Esophagus (tissue), 2 donors: Measurements from ENCODE around the gene TM9SF1. TPM values are rescaled to one million over a fixed set of nuclear protein-coding genes. Genes with fewer than 3 reads are reported as not detected.
"Not testable (repeated sequence)": the region's sequence is repeated elsewhere in the genome, so short reads cannot be mapped to it uniquely, and the experiment has no call there.

Experiments
- H3K27ac ChIP-seq, 2 donors: one replicate each; pipeline ENCODE4 v1.5.1; 2013; ENCODE audit warnings: low read depth in 2 of 2, mild to moderate bottlenecking in 2 of 2, inconsistent platforms in 1 of 2, low read length in 1 of 2, moderate library complexity in 1 of 2
- H3K27me3 ChIP-seq, 2 donors: one replicate each; pipeline ENCODE4 v1.6.1; 2013; ENCODE audit warnings: low read length in 2 of 2, control low read depth in 1 of 2, mild to moderate bottlenecking in 1 of 2; ENCODE audit not compliant: insufficient read depth in 2 of 2, control insufficient read depth in 1 of 2
- H3K36me3 ChIP-seq, 2 donors: one replicate each; pipeline ENCODE4 v1.6.1; 2013; ENCODE audit warnings: low read length in 1 of 2; ENCODE audit not compliant: control insufficient read depth in 2 of 2, insufficient read depth in 2 of 2
- H3K4me1 ChIP-seq, 2 donors: one replicate each; pipeline ENCODE4 v1.6.1; 2013; ENCODE audit warnings: low read length in 1 of 2; ENCODE audit not compliant: control insufficient read depth in 2 of 2, insufficient read depth in 2 of 2
- H3K4me3 ChIP-seq, 2 donors: one replicate each; pipeline ENCODE4 v1.5.1; 2013; ENCODE audit warnings: low read length in 2 of 2, mild to moderate bottlenecking in 2 of 2, low read depth in 1 of 2, moderate library complexity in 1 of 2
- H3K9me3 ChIP-seq, 2 donors: one replicate each; pipeline ENCODE4 v1.6.1; 2013; ENCODE audit warnings: mild to moderate bottlenecking in 2 of 2, low read depth in 1 of 2, low read length in 1 of 2, moderate library complexity in 1 of 2; ENCODE audit not compliant: control insufficient read depth in 2 of 2, insufficient read depth in 1 of 2
- WGBS, 2 donors: extraction: QIAGEN DNeasy Blood & Tissue Kit; methylation state at CpG; one replicate each; pipeline ENCODE4 v1.1.7; 2013; 5-methylcytosine and 5-hydroxymethylcytosine counted together
- polyA plus RNA-seq, 2 donors: library from polyadenylated mRNA; stranded (reverse); fragments of 200-250 nt; gene quantifications; one replicate each; pipeline ENCODE4 v1.2.3, GENCODE V29; 2013
- donor health status: healthy with polysubstance abuse.
- donor health status: Bipolar disorder and iron deficiency.

Gene TM9SF1
- polyA plus RNA-seq, 2 donors = 10.0 to 25.8 TPM

GRCh38 chr14:24202538-24202937 is 7.3 kb upstream of the TM9SF1 start:
- H3K4me1 ChIP-seq, H3K27ac ChIP-seq, H3K27me3 ChIP-seq, H3K36me3 ChIP-seq, H3K4me3 ChIP-seq, H3K9me3 ChIP-seq: not testable (repeated sequence)
- 91 to 94% methylated on average over 8 of the region's 8 CpGs for WGBS, 2 donors

GRCh38 chr14:24198814-24199524 is 3.7 kb upstream of the TM9SF1 start:
- H3K4me1 ChIP-seq = peaks cover 0 to 3% of the 10 kb centered on the region in 2 donors
- H3K4me3 ChIP-seq = no peak overlapping the region
- no peaks in the 10 kb centered on the region for H3K27me3 ChIP-seq
- no peak overlapping the region for H3K27ac ChIP-seq
- H3K36me3 ChIP-seq = no peaks in the 10 kb centered on the region
- H3K9me3 ChIP-seq = no peaks in the 10 kb centered on the region
- WGBS, 2 donors = 84 to 86% methylated on average over 7 of the region's 7 CpGs

- Histone ChIP-seq H3K27ac (no peak overlapping the region), H3K36me3 (peaks cover 0 to 9% of the 10 kb centered on the region in 2 donors), H3K27me3 (no peaks in the 10 kb centered on the region), H3K4me3 (no peak overlapping the region), H3K9me3 (no peaks in the 10 kb centered on the region), H3K4me1 (peaks cover 0 to 3% of the 10 kb centered on the region in 2 donors)
- WGBS, 2 donors = 90 to 95% methylated on average over 2 of the region's 2 CpGs
Observed at GRCh38 chr14:24197056-24197450, 1.8 kb upstream of the TM9SF1 start.

- H3K4me1 ChIP-seq = peaks cover 0 to 3% of the 10 kb centered on the region in 2 donors
Observed at GRCh38 chr14:24196071-24197055, 1.1 kb upstream of the TM9SF1 start.

GRCh38 chr14:24194873-24195185 is 412 bp downstream of the TM9SF1 start:
- H3K4me1 ChIP-seq = peaks cover 0 to 3% of the 10 kb centered on the region in 2 donors
- WGBS, 2 donors = 42 to 43% methylated on average over 8 of the region's 8 CpGs
- peak overlapping the region; percentile 93 to 94 for H3K27ac ChIP-seq
- H3K4me3 ChIP-seq = peak overlapping the region; percentile 71 to 81
- no peaks in the 10 kb centered on the region for H3K27me3 ChIP-seq
- H3K36me3 ChIP-seq = peaks cover 0 to 17% of the 10 kb centered on the region in 2 donors
- no peaks in the 10 kb centered on the region for H3K9me3 ChIP-seq

More at GRCh38 chr14:24196071-24197055, 1.1 kb upstream of the TM9SF1 start:
- Histone ChIP-seq H3K9me3 (no peaks in the 10 kb centered on the region), H3K4me3 (peak overlapping the region; percentile 71 to 81), H3K27ac (peak overlapping the region; percentile 93 to 94), H3K36me3 (peaks cover 0 to 14% of the 10 kb centered on the region in 2 donors), H3K27me3 (no peaks in the 10 kb centered on the region)
- 29 to 35% methylated on average over 33 of the region's 33 CpGs for WGBS, 2 donors

- Histone ChIP-seq H3K4me1 (peaks cover 0 to 3% of the 10 kb centered on the region in 2 donors), H3K27ac (peak overlapping the region in 1 of 2 donors; percentile 94), H3K9me3 (no peaks in the 10 kb centered on the region), H3K27me3 (no peaks in the 10 kb centered on the region), H3K4me3 (peak overlapping the region; percentile 71 to 81), H3K36me3 (peaks cover 0 to 20% of the 10 kb centered on the region in 2 donors)
- WGBS, 2 donors = 80% methylated on average over 7 of the region's 7 CpGs
Observed at GRCh38 chr14:24194186-24194872, 912 bp downstream of the TM9SF1 start.

- Histone ChIP-seq H3K9me3 (no peaks in the 10 kb centered on the region), H3K27me3 (no peaks in the 10 kb centered on the region), H3K27ac (no peak overlapping the region), H3K4me3 (no peak overlapping the region), H3K36me3 (peaks cover 0 to 20% of the 10 kb centered on the region in 2 donors), H3K4me1 (peaks cover 3 to 4% of the 10 kb centered on the region in 2 donors)
- 95 to 98% methylated on average over 15 of the region's 15 CpGs for WGBS, 2 donors
Observed at GRCh38 chr14:24192933-24193332, 2.3 kb downstream of the TM9SF1 start.

- H3K27me3 ChIP-seq = no peaks in the 10 kb centered on the region
- H3K27ac ChIP-seq = no peak overlapping the region
- no peaks in the 10 kb centered on the region for H3K9me3 ChIP-seq
- H3K36me3 ChIP-seq = peaks cover 5 to 39% of the 10 kb centered on the region in 2 donors
- H3K4me1 ChIP-seq = peaks cover 3 to 14% of the 10 kb centered on the region in 2 donors
- no peak overlapping the region for H3K4me3 ChIP-seq
- 90 to 92% methylated on average over 10 of the region's 10 CpGs for WGBS, 2 donors
Observed at GRCh38 chr14:24190416-24190815, 4.8 kb downstream of the TM9SF1 start.

- 93 to 95% methylated on average over 9 of the region's 9 CpGs for WGBS, 2 donors
- no peaks in the 10 kb centered on the region for H3K9me3 ChIP-seq
- H3K4me3 ChIP-seq = no peak overlapping the region
- peaks cover 3 to 11% of the 10 kb centered on the region in 2 donors for H3K4me1 ChIP-seq
- peaks cover 13 to 48% of the 10 kb centered on the region in 2 donors for H3K36me3 ChIP-seq
- no peaks in the 10 kb centered on the region for H3K27me3 ChIP-seq
- peak overlapping the region in 1 of 2 donors; percentile 21 for H3K27ac ChIP-seq
Observed at GRCh38 chr14:24189460-24189859, 5.8 kb downstream of the TM9SF1 start.
